ENCODE measurements around the gene SLC22A4. TPM values are rescaled to one million over a fixed set of nuclear protein-coding genes. Genes with fewer than 3 reads are reported as not detected.

SLC22A4 gene
- total RNA-seq, 1 donor: 2.9 TPM

DNA sequence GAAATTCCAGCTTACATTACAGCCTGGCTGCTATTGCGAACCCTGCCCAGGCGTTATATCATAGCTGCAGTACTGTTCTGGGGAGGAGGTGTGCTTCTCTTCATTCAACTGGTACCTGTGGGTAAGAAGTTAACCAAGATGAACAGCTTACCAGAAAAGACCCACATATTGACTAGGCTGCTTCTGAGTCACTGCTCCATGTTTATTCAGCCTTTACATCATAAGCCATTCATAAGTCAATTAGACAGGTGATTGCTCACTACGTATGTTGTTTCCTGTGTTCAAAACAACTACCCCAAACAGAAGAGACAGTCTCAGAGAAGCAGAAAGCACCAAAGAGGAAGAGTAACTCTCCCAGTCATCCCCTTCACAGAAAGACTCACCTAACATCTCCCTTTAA, 40.6 kb downstream of the SLC22A4 start:
- no peak for DNase-seq (ENCODE audit: insufficient read length, low spot score, missing footprints)
- Histone ChIP-seq H3K27ac (ENCODE audit: low read depth, low read length) (no peak overlapping the region), H3K4me2 (ENCODE audit: insufficient read depth, low read length) (no peak overlapping the region), H3K27me3 (ENCODE audit: insufficient read depth, low read length) (no peaks in the 10 kb centered on the region), H3K9me3 (ENCODE audit: low read depth, low read length) (no peaks in the 10 kb centered on the region), H4K20me1 (ENCODE audit: insufficient read depth, low read length) (no peaks in the 10 kb centered on the region), H3K4me1 (ENCODE audit: insufficient read depth, low read length) (no peaks in the 10 kb centered on the region), H3K4me3 (ENCODE audit: insufficient read depth, low read length) (no peak overlapping the region), H2AFZ (ENCODE audit: low read length) (no peak overlapping the region), H3K79me2 (ENCODE audit: insufficient read depth, low read length) (no peaks in the 10 kb centered on the region), H3K36me3 (ENCODE audit: insufficient read depth, low read length) (peaks cover 23% of the 10 kb centered on the region)
- TF ChIP-seq, protein P1, sequence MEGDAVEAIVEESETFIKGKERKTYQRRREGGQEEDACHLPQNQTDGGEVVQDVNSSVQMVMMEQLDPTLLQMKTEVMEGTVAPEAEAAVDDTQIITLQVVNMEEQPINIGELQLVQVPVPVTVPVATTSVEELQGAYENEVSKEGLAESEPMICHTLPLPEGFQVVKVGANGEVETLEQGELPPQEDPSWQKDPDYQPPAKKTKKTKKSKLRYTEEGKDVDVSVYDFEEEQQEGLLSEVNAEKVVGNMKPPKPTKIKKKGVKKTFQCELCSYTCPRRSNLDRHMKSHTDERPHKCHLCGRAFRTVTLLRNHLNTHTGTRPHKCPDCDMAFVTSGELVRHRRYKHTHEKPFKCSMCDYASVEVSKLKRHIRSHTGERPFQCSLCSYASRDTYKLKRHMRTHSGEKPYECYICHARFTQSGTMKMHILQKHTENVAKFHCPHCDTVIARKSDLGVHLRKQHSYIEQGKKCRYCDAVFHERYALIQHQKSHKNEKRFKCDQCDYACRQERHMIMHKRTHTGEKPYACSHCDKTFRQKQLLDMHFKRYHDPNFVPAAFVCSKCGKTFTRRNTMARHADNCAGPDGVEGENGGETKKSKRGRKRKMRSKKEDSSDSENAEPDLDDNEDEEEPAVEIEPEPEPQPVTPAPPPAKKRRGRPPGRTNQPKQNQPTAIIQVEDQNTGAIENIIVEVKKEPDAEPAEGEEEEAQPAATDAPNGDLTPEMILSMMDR (IDR thresholded peaks at IDR 0.05; ENCODE audit: extremely low read depth, low read depth, low read length): no peak

DNA sequence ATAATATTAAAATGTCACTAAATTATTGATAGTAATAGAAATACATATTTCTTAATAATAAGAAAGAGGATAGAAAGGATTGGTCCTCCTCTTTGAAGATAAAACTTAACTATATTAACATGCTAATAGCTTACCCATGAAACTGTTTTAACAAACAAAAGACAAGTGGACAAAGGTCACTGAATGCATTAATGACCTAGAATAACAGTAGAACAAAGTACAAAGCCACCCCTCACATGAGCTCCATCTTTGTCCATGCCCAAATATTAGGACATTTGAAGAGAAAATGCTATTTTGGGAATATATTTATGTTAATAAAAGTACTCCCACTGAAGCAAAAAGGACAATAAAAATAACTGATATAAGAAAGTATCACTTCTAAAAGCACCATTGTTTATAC, 41.2 kb downstream of the SLC22A4 start:
- Histone ChIP-seq H3K36me3 (ENCODE audit: insufficient read depth, low read length) (peaks cover 28% of the 10 kb centered on the region), H3K4me2 (ENCODE audit: insufficient read depth, low read length) (no peak overlapping the region), H4K20me1 (ENCODE audit: insufficient read depth, low read length) (no peaks in the 10 kb centered on the region), H3K4me1 (ENCODE audit: insufficient read depth, low read length) (no peaks in the 10 kb centered on the region), H3K4me3 (ENCODE audit: insufficient read depth, low read length) (no peak overlapping the region), H3K79me2 (ENCODE audit: insufficient read depth, low read length) (no peaks in the 10 kb centered on the region), H3K27me3 (ENCODE audit: insufficient read depth, low read length) (no peaks in the 10 kb centered on the region), H3K27ac (ENCODE audit: low read depth, low read length) (no peak overlapping the region), H2AFZ (ENCODE audit: low read length) (no peak overlapping the region), H3K9me3 (ENCODE audit: low read depth, low read length) (no peaks in the 10 kb centered on the region)
- no peak for DNase-seq (ENCODE audit: insufficient read length, low spot score, missing footprints)
- TF ChIP-seq, protein P1 (IDR thresholded peaks at IDR 0.05; ENCODE audit: extremely low read depth, low read depth, low read length): no peak

DNA sequence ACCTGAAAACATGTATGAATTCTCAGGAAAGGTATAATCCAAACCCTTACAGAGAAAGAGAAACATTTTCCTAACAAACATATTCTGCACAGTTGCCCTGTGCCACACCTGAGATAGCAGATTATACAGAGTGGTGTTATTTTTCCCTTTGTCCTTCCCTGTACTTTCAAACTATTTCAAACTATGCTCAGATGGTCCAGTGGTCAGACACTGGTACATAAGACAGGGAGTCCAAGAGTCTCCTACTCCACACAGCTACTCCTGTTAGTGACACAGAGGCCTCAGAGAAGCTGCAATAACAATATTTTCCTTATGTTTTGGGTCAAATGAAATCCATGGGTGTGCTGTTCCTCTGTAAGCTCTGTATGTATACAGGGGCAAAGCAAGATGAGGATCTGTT, 45.3 kb downstream of the SLC22A4 start:
- DNase-seq (ENCODE audit: insufficient read length, low spot score, missing footprints): no peak
- Histone ChIP-seq H3K4me2 (ENCODE audit: insufficient read depth, low read length) (no peak overlapping the region), H3K79me2 (ENCODE audit: insufficient read depth, low read length) (no peaks in the 10 kb centered on the region), H4K20me1 (ENCODE audit: insufficient read depth, low read length) (no peaks in the 10 kb centered on the region), H3K9me3 (ENCODE audit: low read depth, low read length) (no peaks in the 10 kb centered on the region), H3K4me3 (ENCODE audit: insufficient read depth, low read length) (no peak overlapping the region), H3K4me1 (ENCODE audit: insufficient read depth, low read length) (no peaks in the 10 kb centered on the region), H3K36me3 (ENCODE audit: insufficient read depth, low read length) (peaks cover 30% of the 10 kb centered on the region), H3K27ac (ENCODE audit: low read depth, low read length) (no peak overlapping the region), H2AFZ (ENCODE audit: low read length) (no peak overlapping the region), H3K27me3 (ENCODE audit: insufficient read depth, low read length) (no peaks in the 10 kb centered on the region)
- TF ChIP-seq, protein P1 (IDR thresholded peaks at IDR 0.05; ENCODE audit: extremely low read depth, low read depth, low read length): no peak

DNA sequence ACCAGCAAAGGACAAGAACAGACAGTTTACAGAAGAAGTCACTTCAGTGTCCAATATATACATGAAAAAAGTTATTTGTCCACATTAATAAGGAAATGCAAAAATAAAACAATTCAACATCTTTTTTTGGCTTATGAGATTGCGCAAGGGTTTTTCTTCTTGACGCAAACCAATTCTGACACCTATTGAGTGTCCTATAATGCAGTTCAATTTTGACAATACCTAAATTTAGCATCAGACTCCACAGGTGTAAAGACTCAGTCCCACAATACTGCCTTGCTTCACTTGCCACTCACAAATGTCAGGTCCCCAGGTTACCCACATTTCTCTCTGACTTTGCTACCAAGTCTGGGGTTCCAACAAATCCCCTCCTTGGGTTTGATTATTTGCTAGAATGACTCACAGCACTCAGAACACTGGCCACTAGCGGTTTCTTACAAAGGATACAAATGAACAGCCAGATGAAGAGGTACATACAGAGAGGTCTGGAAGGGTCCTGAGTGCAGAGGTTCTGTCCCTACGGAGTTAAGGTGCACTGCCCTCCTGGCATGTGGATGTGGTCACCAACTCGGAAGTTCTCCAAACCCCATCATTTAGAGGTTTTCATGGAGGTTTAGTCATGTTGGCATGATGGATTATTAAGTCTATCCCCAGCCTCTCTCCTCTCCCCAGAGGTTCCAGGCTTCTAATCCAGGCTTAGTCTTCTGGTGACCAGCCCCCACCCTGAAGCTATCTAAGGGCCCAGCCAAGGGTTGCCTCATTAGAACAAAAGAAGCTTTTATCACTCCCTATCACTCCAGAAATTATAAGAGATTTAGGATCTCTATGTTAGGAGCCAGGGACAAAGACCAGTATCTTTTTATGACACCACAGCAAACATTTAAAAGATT, 48.3 kb downstream of the SLC22A4 start:
- H3K4me2 ChIP-seq (ENCODE audit: insufficient read depth, low read length): no peak overlapping the region
- H3K36me3 ChIP-seq (ENCODE audit: insufficient read depth, low read length): peaks cover 22% of the 10 kb centered on the region
- no peak overlapping the region for H3K4me3 ChIP-seq (ENCODE audit: insufficient read depth, low read length)
- no peaks in the 10 kb centered on the region for H3K9me3 ChIP-seq (ENCODE audit: low read depth, low read length)
- no peaks in the 10 kb centered on the region for H4K20me1 ChIP-seq (ENCODE audit: insufficient read depth, low read length)
- DNase-seq (ENCODE audit: insufficient read length, low spot score, missing footprints): no peak
- no peak overlapping the region for H3K27ac ChIP-seq (ENCODE audit: low read depth, low read length)
- no peak overlapping the region for H2AFZ ChIP-seq (ENCODE audit: low read length)
- no peaks in the 10 kb centered on the region for H3K4me1 ChIP-seq (ENCODE audit: insufficient read depth, low read length)
- no peaks in the 10 kb centered on the region for H3K79me2 ChIP-seq (ENCODE audit: insufficient read depth, low read length)
- H3K27me3 ChIP-seq (ENCODE audit: insufficient read depth, low read length): no peaks in the 10 kb centered on the region
- TF ChIP-seq, protein P1 (IDR thresholded peaks at IDR 0.05; ENCODE audit: extremely low read depth, low read depth, low read length): no peak

Data from osteoblast (primary cell).